WTC11 (cell line): ENCODE data around the gene FAN1. TPM values are rescaled to one million over a fixed set of nuclear protein-coding genes. Genes with fewer than 3 reads are reported as not detected.
"Not testable (repeated sequence)": the region's sequence is repeated elsewhere in the genome, so short reads cannot be mapped to it uniquely, and the experiment has no call there.

ENCODE experiments used
- ATAC-seq: fragments of 200-7000 bp; cut with Tn5 transposase; 2 replicates; pipeline ENCODE4 v1.10.0; 2021; ENCODE audit warnings: mild to moderate bottlenecking, moderate library complexity
- CTCF ChIA-PET: fragments of 300-600 bp; sonication (Branson Sonifier 250); formaldehyde crosslinking; loops from one replicate; lab custom pipeline; 2021; ENCODE audit warnings: antibody characterized with exemption; lab: Charles Lee
- POLR2A ChIA-PET: fragments of 350-600 bp; sonication (Branson Sonifier 250); formaldehyde crosslinking; loops from one replicate; lab custom pipeline; 2021; ENCODE audit warnings: antibody characterized with exemption; lab: Charles Lee
- DNase-seq: peaks from one replicate; pipeline ENCODE4 v3.0.0; 2021; ENCODE audit warnings: low spot score
- H3K27ac Mint-ChIP-seq: 2 replicates; pipeline ENCODE4 v1.8.0; 2021; ENCODE audit warnings: mixed read lengths
- H3K27me3 Mint-ChIP-seq: 2 replicates; pipeline ENCODE4 v1.8.0; 2021; ENCODE audit warnings: low read depth, mild to moderate bottlenecking, moderate library complexity, mixed read lengths
- H3K36me3 Mint-ChIP-seq: 2 replicates; pipeline ENCODE4 v1.8.0; 2021; ENCODE audit warnings: mixed read lengths
- H3K4me1 Mint-ChIP-seq: 2 replicates; pipeline ENCODE4 v1.8.0; 2022; ENCODE audit warnings: mixed read lengths
- H3K4me3 Mint-ChIP-seq: 2 replicates; pipeline ENCODE4 v1.8.0; 2021; ENCODE audit warnings: mild to moderate bottlenecking, moderate library complexity, mixed read lengths
- H3K9me3 Mint-ChIP-seq: 2 replicates; pipeline ENCODE4 v1.8.0; 2021; ENCODE audit warnings: mixed read lengths
- CREB1 ChIP-seq: sonication (generic); formaldehyde crosslinking; IDR thresholded peaks from 2 replicates; pipeline ENCODE4 v1.8.0; 2023; ENCODE audit warnings: mild to moderate bottlenecking, missing genetic modification reagents
- ESRRA ChIP-seq: sonication (generic); formaldehyde crosslinking; IDR thresholded peaks from 2 replicates; pipeline ENCODE4 v1.8.1; 2022; ENCODE audit warnings: mild to moderate bottlenecking, missing genetic modification reagents, borderline replicate concordance
- FOXK1 ChIP-seq: sonication (generic); formaldehyde crosslinking; IDR thresholded peaks from 2 replicates; pipeline ENCODE4 v1.8.0; 2022; ENCODE audit warnings: mild to moderate bottlenecking, moderate library complexity, missing genetic modification reagents
- IRF2 ChIP-seq: sonication (generic); formaldehyde crosslinking; IDR thresholded peaks from 2 replicates; pipeline ENCODE4 v1.8.0; 2022; ENCODE audit warnings: low read depth, missing genetic modification reagents, borderline replicate concordance
- JAZF1 ChIP-seq: fragments of 250-450 bp; sonication (Bioruptor Pico); IDR thresholded peaks from 2 replicates; pipeline ENCODE4 v1.9.0; 2021; ENCODE audit warnings: moderate library complexity, mild to moderate bottlenecking, inconsistent platforms
- JUN ChIP-seq: sonication (generic); formaldehyde crosslinking; IDR thresholded peaks from 2 replicates; pipeline ENCODE4 v1.8.0; 2023; ENCODE audit warnings: mild to moderate bottlenecking, missing genetic modification reagents
- KAT7 ChIP-seq: sonication (generic); formaldehyde crosslinking; IDR thresholded peaks from 2 replicates; pipeline ENCODE4 v1.8.1; 2023; ENCODE audit warnings: missing genetic modification reagents, mild to moderate bottlenecking, borderline replicate concordance
- NFATC4 ChIP-seq: fragments of 250-450 bp; sonication (Bioruptor Pico); IDR thresholded peaks from 2 replicates; pipeline ENCODE4 v1.9.0; 2021; ENCODE audit warnings: mild to moderate bottlenecking
- NFE2L1 ChIP-seq: sonication (generic); formaldehyde crosslinking; IDR thresholded peaks from 2 replicates; pipeline ENCODE4 v1.8.1; 2023; ENCODE audit warnings: missing genetic modification reagents
- TEAD1 ChIP-seq: sonication (generic); formaldehyde crosslinking; IDR thresholded peaks from 2 replicates; pipeline ENCODE4 v1.8.0; 2022; ENCODE audit warnings: mild to moderate bottlenecking, missing genetic modification reagents
- TP53 ChIP-seq: sonication (generic); formaldehyde crosslinking; IDR thresholded peaks from 2 replicates; pipeline ENCODE4 v1.8.1; 2023; ENCODE audit warnings: mild to moderate bottlenecking, missing genetic modification reagents
- ZBTB21 ChIP-seq: sonication (generic); formaldehyde crosslinking; IDR thresholded peaks from 2 replicates; pipeline ENCODE4 v1.8.1; 2023; ENCODE audit warnings: mild to moderate bottlenecking, missing genetic modification reagents, borderline replicate concordance
- ZNF317 ChIP-seq: sonication (generic); formaldehyde crosslinking; IDR thresholded peaks from 2 replicates; pipeline ENCODE4 v1.8.1; 2023; ENCODE audit warnings: low read depth, mild to moderate bottlenecking, moderate library complexity, missing genetic modification reagents, borderline replicate concordance
- ZNF396 ChIP-seq: fragments of 250-450 bp; sonication (Bioruptor Pico); IDR thresholded peaks from 2 replicates; pipeline ENCODE4 v1.8.0; 2021; ENCODE audit warnings: mild to moderate bottlenecking, moderate library complexity, borderline replicate concordance
- ZNF416 ChIP-seq: fragments of 250-450 bp; sonication (Bioruptor Pico); IDR thresholded peaks from 2 replicates; pipeline ENCODE4 v1.9.0; 2021; ENCODE audit warnings: mild to moderate bottlenecking, inconsistent platforms
- total RNA-seq: library from RNA; stranded (reverse); gene quantifications from 3 replicates; pipeline ENCODE4 v1.2.3, GENCODE V29; 2021
- TF ChIP-seq, protein P1 (sequence below): sonication (generic); formaldehyde crosslinking; IDR thresholded peaks from 2 replicates; pipeline ENCODE4 v1.8.1; 2022; ENCODE audit warnings: missing genetic modification reagents, borderline replicate concordance
- TF ChIP-seq, protein P2 (sequence below): sonication (generic); formaldehyde crosslinking; IDR thresholded peaks from 2 replicates; pipeline ENCODE4 v1.8.1; 2023; ENCODE audit warnings: mild to moderate bottlenecking, missing genetic modification reagents
- TF ChIP-seq, protein P3 (sequence below): fragments of 250-450 bp; sonication (Bioruptor Pico); IDR thresholded peaks from 2 replicates; pipeline ENCODE4 v2.1.2; 2022; ENCODE audit warnings: mild to moderate bottlenecking, moderate library complexity
- TF ChIP-seq, protein P4 (sequence below): fragments of 250-450 bp; sonication (Bioruptor Pico); IDR thresholded peaks from 2 replicates; pipeline ENCODE4 v1.9.0; 2021; ENCODE audit warnings: mild to moderate bottlenecking
- TF ChIP-seq, protein P5 (sequence below): sonication (generic); formaldehyde crosslinking; IDR thresholded peaks from 2 replicates; pipeline ENCODE4 v1.8.0; 2022; ENCODE audit warnings: mild to moderate bottlenecking, missing genetic modification reagents

FAN1 gene
- total RNA-seq, 1 experiment from 2014 or later, result 22.8 TPM

DNA sequence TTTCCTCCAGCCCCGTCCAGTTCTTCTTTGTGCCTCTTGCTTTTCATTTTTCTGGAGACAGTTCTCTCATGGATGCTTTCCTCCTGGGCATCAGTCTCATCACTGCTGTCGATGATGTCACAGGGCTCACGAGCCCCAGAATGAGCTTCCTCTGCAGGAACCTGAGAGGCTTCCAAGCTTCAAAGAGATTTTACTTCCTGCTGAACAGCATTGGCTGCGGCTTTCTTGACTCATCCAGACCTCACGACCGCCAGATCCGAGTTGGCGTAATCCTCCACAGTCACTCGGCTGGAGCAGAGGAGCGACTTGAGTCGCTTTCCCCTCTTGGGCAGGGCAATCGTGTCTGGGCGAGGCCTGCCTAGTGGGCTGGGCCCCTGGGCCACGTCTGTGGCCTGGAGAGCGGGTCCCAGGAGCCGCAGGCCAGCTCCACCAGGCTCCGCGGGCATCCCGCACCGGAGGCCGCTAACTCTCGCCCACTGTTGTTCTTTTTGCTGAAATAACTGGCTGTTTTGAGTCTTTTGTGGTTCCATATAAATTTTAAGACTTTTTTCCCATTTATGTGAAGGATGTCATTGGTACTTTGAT is 20.8 kb upstream of the FAN1 start:
- DNase-seq (no peak), ATAC-seq (no peak)

DNA sequence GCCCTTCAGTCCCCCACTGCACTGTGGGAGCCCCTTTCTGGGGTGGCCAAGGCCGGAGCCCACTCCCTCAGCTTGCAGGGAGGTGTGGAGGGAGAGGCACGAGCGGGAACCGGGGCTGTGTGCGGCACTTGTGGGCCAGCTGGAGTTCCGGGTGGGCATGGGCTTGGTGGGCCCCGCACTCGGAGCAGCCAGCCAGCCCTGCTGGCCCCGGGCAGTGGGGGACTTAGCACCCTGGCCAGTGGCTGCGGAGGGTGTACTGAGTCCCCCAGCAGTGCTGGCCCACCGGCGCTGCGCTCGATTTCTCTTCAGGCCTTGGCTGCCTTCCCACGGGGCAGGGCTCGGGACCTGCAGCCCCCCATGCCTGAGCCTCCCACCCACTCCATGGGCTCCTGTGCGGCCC is 20.0 kb upstream of the FAN1 start:
- H3K4me3 Mint-ChIP-seq, result not testable (repeated sequence)

More for the DNA sequence above, 20.8 kb upstream of the FAN1 start:
- Mint-ChIP-seq H3K36me3 (no peaks in the 10 kb centered on the region; the same call in 1 of the 2 replicates), H3K27me3 (no peaks in the 10 kb centered on the region), H3K9me3 (peaks cover 3% of the 10 kb centered on the region; the same call in 1 of the 2 replicates), H3K27ac (no peak overlapping the region), H3K4me1 (peaks cover 3% of the 10 kb centered on the region), H3K4me3 (no peak overlapping the region)
- ChIA-PET POLR2A (no interaction called here), CTCF (no interaction called here)
- TF ChIP-seq, protein P1, sequence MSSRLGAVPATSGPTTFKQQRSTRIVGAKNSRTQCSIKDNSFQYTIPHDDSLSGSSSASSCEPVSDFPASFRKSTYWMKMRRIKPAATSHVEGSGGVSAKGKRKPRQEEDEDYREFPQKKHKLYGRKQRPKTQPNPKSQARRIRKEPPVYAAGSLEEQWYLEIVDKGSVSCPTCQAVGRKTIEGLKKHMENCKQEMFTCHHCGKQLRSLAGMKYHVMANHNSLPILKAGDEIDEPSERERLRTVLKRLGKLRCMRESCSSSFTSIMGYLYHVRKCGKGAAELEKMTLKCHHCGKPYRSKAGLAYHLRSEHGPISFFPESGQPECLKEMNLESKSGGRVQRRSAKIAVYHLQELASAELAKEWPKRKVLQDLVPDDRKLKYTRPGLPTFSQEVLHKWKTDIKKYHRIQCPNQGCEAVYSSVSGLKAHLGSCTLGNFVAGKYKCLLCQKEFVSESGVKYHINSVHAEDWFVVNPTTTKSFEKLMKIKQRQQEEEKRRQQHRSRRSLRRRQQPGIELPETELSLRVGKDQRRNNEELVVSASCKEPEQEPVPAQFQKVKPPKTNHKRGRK (CRISPR knock-in tag), result no peak
- TF ChIP-seq, protein P2, sequence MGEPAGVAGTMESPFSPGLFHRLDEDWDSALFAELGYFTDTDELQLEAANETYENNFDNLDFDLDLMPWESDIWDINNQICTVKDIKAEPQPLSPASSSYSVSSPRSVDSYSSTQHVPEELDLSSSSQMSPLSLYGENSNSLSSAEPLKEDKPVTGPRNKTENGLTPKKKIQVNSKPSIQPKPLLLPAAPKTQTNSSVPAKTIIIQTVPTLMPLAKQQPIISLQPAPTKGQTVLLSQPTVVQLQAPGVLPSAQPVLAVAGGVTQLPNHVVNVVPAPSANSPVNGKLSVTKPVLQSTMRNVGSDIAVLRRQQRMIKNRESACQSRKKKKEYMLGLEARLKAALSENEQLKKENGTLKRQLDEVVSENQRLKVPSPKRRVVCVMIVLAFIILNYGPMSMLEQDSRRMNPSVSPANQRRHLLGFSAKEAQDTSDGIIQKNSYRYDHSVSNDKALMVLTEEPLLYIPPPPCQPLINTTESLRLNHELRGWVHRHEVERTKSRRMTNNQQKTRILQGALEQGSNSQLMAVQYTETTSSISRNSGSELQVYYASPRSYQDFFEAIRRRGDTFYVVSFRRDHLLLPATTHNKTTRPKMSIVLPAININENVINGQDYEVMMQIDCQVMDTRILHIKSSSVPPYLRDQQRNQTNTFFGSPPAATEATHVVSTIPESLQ (CRISPR knock-in tag), result no peak
- no peak for TF ChIP-seq ZNF396 (CRISPR knock-in tag)
- no peak for TF ChIP-seq JUN
- TF ChIP-seq, protein P3, sequence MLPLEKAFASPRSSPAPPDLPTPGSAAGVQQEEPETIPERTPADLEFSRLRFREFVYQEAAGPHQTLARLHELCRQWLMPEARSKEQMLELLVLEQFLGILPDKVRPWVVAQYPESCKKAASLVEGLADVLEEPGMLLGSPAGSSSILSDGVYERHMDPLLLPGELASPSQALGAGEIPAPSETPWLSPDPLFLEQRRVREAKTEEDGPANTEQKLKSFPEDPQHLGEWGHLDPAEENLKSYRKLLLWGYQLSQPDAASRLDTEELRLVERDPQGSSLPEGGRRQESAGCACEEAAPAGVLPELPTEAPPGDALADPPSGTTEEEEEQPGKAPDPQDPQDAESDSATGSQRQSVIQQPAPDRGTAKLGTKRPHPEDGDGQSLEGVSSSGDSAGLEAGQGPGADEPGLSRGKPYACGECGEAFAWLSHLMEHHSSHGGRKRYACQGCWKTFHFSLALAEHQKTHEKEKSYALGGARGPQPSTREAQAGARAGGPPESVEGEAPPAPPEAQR (CRISPR knock-in tag), result no peak
- no peak for TF ChIP-seq JAZF1
- TF ChIP-seq IRF2 (CRISPR knock-in tag), result no peak
- no peak for TF ChIP-seq TP53 (CRISPR knock-in tag)
- TF ChIP-seq ZNF416 (CRISPR knock-in tag), result no peak
- TF ChIP-seq, protein P4, sequence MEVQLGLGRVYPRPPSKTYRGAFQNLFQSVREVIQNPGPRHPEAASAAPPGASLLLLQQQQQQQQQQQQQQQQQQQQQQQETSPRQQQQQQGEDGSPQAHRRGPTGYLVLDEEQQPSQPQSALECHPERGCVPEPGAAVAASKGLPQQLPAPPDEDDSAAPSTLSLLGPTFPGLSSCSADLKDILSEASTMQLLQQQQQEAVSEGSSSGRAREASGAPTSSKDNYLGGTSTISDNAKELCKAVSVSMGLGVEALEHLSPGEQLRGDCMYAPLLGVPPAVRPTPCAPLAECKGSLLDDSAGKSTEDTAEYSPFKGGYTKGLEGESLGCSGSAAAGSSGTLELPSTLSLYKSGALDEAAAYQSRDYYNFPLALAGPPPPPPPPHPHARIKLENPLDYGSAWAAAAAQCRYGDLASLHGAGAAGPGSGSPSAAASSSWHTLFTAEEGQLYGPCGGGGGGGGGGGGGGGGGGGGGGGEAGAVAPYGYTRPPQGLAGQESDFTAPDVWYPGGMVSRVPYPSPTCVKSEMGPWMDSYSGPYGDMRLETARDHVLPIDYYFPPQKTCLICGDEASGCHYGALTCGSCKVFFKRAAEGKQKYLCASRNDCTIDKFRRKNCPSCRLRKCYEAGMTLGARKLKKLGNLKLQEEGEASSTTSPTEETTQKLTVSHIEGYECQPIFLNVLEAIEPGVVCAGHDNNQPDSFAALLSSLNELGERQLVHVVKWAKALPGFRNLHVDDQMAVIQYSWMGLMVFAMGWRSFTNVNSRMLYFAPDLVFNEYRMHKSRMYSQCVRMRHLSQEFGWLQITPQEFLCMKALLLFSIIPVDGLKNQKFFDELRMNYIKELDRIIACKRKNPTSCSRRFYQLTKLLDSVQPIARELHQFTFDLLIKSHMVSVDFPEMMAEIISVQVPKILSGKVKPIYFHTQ (CRISPR knock-in tag), result no peak
- no peak for TF ChIP-seq KAT7 (CRISPR knock-in tag)
- no peak for TF ChIP-seq CREB1 (CRISPR knock-in tag)
- no peak for TF ChIP-seq TEAD1 (CRISPR knock-in tag)
- no peak for TF ChIP-seq FOXK1
- no peak for TF ChIP-seq ESRRA (CRISPR knock-in tag)
- no peak for TF ChIP-seq ZBTB21 (CRISPR knock-in tag)
- no peak for TF ChIP-seq ZNF317
- no peak for TF ChIP-seq NFATC4 (CRISPR knock-in tag)
- no peak for TF ChIP-seq NFE2L1 (CRISPR knock-in tag)
- TF ChIP-seq, protein P5, sequence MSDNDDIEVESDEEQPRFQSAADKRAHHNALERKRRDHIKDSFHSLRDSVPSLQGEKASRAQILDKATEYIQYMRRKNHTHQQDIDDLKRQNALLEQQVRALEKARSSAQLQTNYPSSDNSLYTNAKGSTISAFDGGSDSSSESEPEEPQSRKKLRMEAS (CRISPR knock-in tag), result no peak

More for the DNA sequence above, 20.0 kb upstream of the FAN1 start:
- ATAC-seq, H3K9me3 Mint-ChIP-seq, H3K27ac Mint-ChIP-seq, H3K36me3 Mint-ChIP-seq, CTCF ChIA-PET, DNase-seq, POLR2A ChIA-PET, H3K27me3 Mint-ChIP-seq, H3K4me1 Mint-ChIP-seq: not testable (repeated sequence)
